Measurements from ENCODE around the gene CCR6.
A peak's percentile ranks its signal among the peaks of the same experiment; 100 is the strongest.

The CCR6 gene

DNA sequence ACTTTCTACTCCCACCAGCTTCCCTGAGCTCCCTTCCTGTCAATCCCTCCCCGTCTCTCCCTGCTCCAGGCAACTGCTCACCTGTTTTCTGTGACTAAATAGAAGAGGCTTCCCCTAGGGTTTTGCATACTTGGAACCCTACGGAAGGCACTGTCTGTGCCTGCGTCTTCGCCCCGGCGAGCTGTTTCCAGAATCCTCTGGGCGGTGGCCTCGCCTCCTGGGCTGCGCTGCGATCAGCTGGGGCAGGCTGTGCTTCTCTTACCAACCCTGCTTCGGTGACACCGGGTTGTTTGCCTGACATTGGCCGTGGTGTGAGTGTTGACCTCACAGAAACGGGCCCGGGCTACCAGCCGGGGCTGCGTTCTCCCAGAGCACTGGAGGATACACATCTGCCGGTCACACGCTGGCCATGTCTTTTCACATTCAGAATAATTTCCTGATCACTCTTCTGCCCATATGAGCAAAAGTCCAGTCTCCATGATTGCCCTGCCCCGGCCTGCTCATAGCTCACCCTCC, 29.4 kb upstream of the CCR6 start:
- peak overlapping the region; percentile 23 for H3K4me3 Mint-ChIP-seq
- no peaks in the 10 kb centered on the region for H3K9me3 Mint-ChIP-seq
- no peaks in the 10 kb centered on the region for H3K36me3 Mint-ChIP-seq (ENCODE audit: low read depth)
- H3K27me3 Mint-ChIP-seq, result peaks cover 7% of the 10 kb centered on the region
- intact Hi-C loops (cut with micrococcal nuclease), result loop anchor here (5.0 to 10.0 kb wide), 2 partner anchors 99 to 136 kb away; partner anchors contain the start of genes CEP43 and RNASET2
- peak overlapping the region; percentile 88 for H3K27ac Mint-ChIP-seq
- peaks cover 66% of the 10 kb centered on the region for H3K4me1 Mint-ChIP-seq (ENCODE audit: low read depth)

DNA sequence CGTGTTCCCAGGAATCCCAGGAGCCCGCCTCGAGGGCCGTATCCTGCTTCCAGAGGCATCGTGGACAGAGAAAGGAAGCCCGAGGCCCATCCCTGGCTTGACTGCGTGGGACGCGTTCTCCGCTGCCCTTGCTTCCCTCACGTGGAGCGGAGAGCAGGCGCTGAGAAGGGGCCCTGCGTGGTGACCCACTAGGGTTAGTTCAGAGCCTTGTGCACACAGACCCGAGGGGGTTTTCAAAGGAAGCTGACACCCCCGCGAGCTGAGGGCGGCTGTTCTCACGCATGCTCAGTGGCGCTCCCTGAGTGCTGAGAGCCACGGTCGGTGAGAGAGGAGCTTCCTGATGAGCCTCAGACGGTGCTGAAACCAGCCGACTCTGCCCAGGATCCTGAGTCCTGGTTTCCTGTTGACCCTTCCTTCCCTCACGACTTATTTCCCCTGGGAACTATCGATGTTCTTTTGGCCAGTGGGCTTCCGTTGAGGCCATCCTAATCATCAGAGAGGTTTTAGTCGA, 28.9 kb upstream of the CCR6 start:
- Mint-ChIP-seq H3K27ac (peak overlapping the region; percentile 88), H3K9me3 (no peaks in the 10 kb centered on the region), H3K36me3 (ENCODE audit: low read depth) (no peaks in the 10 kb centered on the region), H3K27me3 (peaks cover 7% of the 10 kb centered on the region), H3K4me1 (ENCODE audit: low read depth) (peaks cover 71% of the 10 kb centered on the region), H3K4me3 (peak overlapping the region; percentile 23)
- intact Hi-C loops (cut with micrococcal nuclease), result loop anchor here (5.0 to 10.0 kb wide), 2 partner anchors 99 to 137 kb away; partner anchors contain the start of genes CEP43 and RNASET2

DNA sequence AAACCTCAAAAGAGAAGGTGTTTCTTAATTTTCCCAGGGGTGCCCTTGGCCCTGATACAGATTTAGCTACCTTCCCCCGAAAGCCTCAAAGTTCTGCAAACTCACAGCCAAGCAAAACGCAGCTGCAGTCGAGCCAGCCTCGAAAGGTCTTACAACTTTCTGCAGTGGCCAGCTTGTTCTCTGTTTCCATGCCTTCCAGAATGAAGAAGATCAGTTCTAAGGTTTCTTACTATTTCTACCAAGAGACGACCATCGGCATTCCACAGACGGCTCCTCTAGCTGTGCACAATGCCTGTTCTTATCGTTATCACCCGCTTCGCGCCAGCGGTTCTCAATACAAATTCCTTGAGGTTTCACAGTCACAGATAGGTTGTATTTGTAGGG, 28.5 kb upstream of the CCR6 start:
- H3K36me3 Mint-ChIP-seq (ENCODE audit: low read depth), result no peaks in the 10 kb centered on the region
- no peak overlapping the region for H3K4me3 Mint-ChIP-seq
- H3K4me1 Mint-ChIP-seq (ENCODE audit: low read depth), result peaks cover 71% of the 10 kb centered on the region
- H3K27ac Mint-ChIP-seq, result peak overlapping the region; percentile 88
- H3K9me3 Mint-ChIP-seq, result no peaks in the 10 kb centered on the region
- H3K27me3 Mint-ChIP-seq, result peaks cover 7% of the 10 kb centered on the region
- intact Hi-C loops (cut with micrococcal nuclease), result loop anchor here (5.0 to 10.0 kb wide), 2 partner anchors 100 to 137 kb away; partner anchors contain the start of genes CEP43 and RNASET2

DNA sequence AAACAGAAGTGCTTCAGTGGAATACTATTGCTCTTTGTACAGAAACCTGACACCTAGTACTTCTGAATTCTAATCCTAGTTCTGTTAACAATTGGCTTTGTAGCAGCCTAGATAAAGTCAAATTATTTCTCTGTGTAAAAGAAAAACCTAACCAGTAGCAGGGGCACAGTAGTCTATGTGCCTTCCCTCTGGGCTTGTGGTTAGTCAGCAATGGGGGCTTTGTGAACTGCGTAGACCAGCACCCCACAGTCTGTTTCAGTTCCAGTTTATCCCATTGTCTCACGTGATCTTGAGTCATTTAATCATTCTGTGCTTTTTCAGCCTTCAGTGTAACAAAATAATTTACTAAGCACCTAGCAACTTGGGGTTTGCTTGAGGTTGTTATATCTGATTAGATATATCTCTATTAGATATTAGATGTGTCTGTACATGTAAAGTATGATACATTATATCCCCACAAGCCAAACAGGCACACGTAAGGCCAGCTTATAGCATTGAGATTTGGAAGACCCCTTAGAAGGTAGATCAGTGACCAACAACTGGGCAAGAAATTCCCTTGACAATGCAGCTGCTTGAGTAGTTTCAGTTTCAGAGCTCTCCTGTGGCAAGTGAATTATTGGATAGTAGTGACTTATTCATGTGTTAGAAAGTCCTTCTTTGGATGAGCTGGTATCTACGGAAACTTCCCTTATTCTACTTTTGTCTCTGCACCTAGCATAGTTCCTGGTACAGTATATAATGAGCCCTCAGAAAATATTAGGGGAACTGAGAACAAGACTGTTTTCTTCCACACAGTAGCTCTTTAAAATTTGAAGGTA, 27.9 kb upstream of the CCR6 start:
- Mint-ChIP-seq H3K4me3 (no peak overlapping the region), H3K36me3 (ENCODE audit: low read depth) (no peaks in the 10 kb centered on the region), H3K4me1 (ENCODE audit: low read depth) (peaks cover 71% of the 10 kb centered on the region), H3K27me3 (peaks cover 7% of the 10 kb centered on the region), H3K27ac (peak overlapping the region; percentile 88), H3K9me3 (no peaks in the 10 kb centered on the region)
- intact Hi-C loops (cut with micrococcal nuclease), result loop anchor here (5.0 to 10.0 kb wide), 2 partner anchors 100 to 138 kb away; partner anchors contain the start of genes CEP43 and RNASET2

DNA sequence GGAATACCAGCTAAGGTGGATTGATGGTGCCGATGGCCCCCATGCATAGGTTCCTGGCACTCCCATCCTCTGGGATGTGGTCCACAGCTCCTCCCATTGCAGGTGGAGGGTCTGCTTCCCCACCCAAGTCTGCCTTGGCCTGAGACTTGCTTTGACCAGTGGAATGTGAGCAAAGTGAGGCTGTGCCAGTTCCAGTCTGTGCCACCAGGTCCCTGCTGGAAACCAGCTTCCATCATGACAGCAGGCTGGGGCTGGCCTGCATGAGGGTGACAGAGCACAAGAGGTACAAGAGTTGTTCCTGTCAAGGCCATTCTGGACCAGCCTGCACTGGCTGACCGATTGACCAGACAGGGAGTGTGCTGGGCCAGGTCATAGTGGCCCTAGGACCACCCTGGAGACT, 27.0 kb upstream of the CCR6 start:
- Mint-ChIP-seq H3K27ac (peak overlapping the region; percentile 88), H3K4me1 (ENCODE audit: low read depth) (peaks cover 67% of the 10 kb centered on the region), H3K4me3 (no peak overlapping the region), H3K27me3 (peaks cover 7% of the 10 kb centered on the region), H3K9me3 (no peaks in the 10 kb centered on the region), H3K36me3 (ENCODE audit: low read depth) (no peaks in the 10 kb centered on the region)
- intact Hi-C loops (cut with micrococcal nuclease), result loop anchor here (10.0 kb wide), 1 partner anchor 101 kb away; the partner anchor contains the start of gene CEP43

DNA sequence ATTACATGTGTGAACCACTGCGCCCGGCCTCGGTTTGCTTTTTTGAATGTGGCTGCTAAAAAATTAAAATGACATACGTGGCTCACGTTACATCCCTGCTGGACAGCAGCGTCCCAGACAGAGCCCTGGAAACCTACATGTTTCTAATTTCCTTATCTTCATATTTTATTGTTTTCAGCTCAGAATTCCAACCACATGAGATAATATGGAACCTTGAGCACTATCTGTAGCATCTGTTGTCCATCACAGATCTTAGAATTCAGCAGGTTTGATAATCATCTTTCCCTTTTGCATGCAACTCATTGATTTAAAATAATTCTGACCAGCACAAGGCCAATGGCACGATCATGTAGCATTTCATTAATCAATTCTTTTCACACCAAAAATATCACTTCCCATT, 25.9 kb upstream of the CCR6 start:
- peaks cover 56% of the 10 kb centered on the region for H3K4me1 Mint-ChIP-seq (ENCODE audit: low read depth)
- intact Hi-C loops (cut with micrococcal nuclease), result loop anchor here (10.0 kb wide), 1 partner anchor 102 kb away; the partner anchor contains the start of gene CEP43
- H3K9me3 Mint-ChIP-seq, result no peaks in the 10 kb centered on the region
- H3K27ac Mint-ChIP-seq, result no peak overlapping the region
- no peaks in the 10 kb centered on the region for H3K36me3 Mint-ChIP-seq (ENCODE audit: low read depth)
- H3K27me3 Mint-ChIP-seq, result peaks cover 4% of the 10 kb centered on the region
- H3K4me3 Mint-ChIP-seq, result no peak overlapping the region

DNA sequence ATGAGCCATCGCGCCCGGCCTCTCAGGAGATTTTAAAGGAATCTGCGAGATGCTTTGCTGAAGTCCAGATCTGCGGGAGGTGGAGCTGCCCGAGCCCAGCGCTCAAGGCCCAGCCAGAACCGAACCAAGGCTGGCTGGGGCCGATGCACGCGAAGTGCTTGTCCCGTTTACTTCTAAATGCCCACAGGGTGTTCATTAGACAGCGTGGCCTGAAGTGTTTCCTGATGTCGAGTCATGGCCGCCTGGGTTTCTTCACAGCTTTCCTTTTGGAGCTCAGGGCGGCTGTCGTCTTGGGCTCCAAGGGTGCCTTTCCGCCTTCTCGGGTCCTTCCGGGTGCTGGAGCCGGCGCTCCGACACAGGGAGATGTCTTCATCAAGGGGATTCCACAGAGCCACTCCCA, 25.1 kb upstream of the CCR6 start:
- intact Hi-C loops (cut with micrococcal nuclease), result loop anchor here (10.0 kb wide), 1 partner anchor 103 kb away; the partner anchor contains the start of gene CEP43
- Mint-ChIP-seq H3K27me3 (peaks cover 4% of the 10 kb centered on the region), H3K9me3 (no peaks in the 10 kb centered on the region), H3K4me3 (no peak overlapping the region), H3K27ac (no peak overlapping the region), H3K4me1 (ENCODE audit: low read depth) (peaks cover 49% of the 10 kb centered on the region), H3K36me3 (ENCODE audit: low read depth) (no peaks in the 10 kb centered on the region)

DNA sequence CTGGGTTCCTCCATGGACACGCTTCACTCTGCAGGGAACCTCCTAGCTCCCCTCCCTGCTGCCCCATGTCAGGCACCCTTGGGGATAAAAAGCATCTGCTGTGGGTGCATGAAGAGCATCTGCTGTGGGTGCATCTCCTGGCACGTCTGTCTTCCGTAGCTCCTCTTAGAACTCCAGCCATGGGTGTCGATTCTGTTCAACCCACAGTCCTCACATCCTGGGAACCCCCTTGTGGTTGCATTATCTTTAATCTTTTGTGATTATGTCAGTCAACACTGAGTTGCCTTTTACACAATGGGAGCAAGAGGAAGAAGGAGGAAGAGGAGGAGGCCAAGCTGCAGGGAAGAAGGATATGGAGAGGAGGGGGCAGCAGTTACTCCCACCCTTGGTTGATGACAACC, 24.1 kb upstream of the CCR6 start:
- Mint-ChIP-seq H3K27me3 (peaks cover 1% of the 10 kb centered on the region), H3K36me3 (ENCODE audit: low read depth) (no peaks in the 10 kb centered on the region), H3K4me1 (ENCODE audit: low read depth) (peaks cover 47% of the 10 kb centered on the region), H3K27ac (no peak overlapping the region), H3K9me3 (no peaks in the 10 kb centered on the region), H3K4me3 (no peak overlapping the region)
- intact Hi-C loops (cut with micrococcal nuclease), result loop anchor here (10.0 kb wide), 1 partner anchor 104 kb away; the partner anchor contains the start of gene CEP43

DNA sequence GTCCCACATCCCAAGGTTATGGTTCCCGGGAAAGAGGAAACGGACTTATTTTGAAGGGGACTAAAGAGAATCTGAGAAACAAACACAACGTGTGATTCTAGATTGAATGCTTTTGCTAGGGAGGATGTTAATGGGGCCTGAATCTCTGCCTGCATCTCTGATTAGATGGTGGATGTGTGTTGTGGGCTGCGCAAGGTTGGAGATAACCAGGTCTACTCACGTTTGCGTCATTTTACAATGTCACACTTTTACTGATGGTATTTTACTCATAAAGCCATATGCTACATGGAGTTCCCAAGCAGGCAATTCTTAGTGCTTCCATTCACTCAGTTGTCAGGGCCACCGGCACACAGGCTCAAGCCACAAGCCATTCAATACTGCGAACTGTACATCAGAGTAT, 23.2 kb upstream of the CCR6 start:
- H3K4me3 Mint-ChIP-seq, result no peak overlapping the region
- no peak overlapping the region for H3K27ac Mint-ChIP-seq
- H3K36me3 Mint-ChIP-seq (ENCODE audit: low read depth), result no peaks in the 10 kb centered on the region
- intact Hi-C loops (cut with micrococcal nuclease), result loop anchor here (10.0 kb wide), 1 partner anchor 105 kb away; the partner anchor contains the start of gene CEP43
- no peaks in the 10 kb centered on the region for H3K9me3 Mint-ChIP-seq
- H3K4me1 Mint-ChIP-seq (ENCODE audit: low read depth), result peaks cover 38% of the 10 kb centered on the region
- no peaks in the 10 kb centered on the region for H3K27me3 Mint-ChIP-seq

DNA sequence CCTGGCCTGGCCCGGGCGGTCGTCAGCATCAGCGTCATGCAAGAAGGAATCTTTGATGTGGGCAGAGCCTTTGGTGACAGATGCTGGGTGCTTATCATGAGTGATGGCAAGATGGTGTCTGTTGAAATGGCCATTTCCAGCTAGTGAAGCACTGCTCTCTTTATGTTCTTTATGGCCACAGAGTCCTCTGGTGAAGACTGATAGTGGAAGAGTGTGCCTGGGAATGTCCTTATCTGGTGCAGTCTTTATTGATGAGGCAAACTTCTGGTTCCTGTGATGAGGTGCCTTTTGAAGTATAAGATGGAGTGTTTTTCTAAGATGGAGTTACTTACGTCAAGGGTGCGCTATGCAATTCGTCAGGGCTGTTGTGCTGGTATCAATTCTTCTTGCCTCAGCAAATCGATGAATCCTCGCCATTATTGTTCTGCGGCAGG, 22.6 kb upstream of the CCR6 start:
- intact Hi-C loops (cut with micrococcal nuclease), result no loop called here
- Mint-ChIP-seq H3K4me1 (ENCODE audit: low read depth) (peaks cover 38% of the 10 kb centered on the region), H3K9me3 (no peaks in the 10 kb centered on the region), H3K27ac (no peak overlapping the region), H3K27me3 (no peaks in the 10 kb centered on the region), H3K36me3 (ENCODE audit: low read depth) (no peaks in the 10 kb centered on the region), H3K4me3 (no peak overlapping the region)

DNA sequence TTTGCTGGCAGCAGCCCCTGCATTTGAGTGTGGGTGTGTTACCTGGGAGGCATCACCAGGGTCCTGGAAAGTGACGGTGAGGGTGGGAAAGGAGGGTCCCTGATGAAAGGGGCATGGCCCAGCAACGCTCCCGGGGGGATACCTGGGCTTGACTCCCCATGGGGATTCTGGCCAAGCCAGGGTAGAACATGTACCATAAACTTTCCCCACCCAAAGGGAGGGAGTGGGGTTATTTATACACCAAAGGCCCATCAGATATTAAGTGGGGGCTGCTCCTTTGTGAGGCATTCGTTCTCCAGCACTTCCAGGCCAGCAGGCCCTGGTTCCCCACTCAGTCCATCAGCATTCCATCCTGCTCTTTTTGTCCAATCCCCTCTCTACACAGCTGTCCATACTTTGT, 20.6 kb upstream of the CCR6 start:
- Mint-ChIP-seq H3K27me3 (no peaks in the 10 kb centered on the region), H3K36me3 (ENCODE audit: low read depth) (no peaks in the 10 kb centered on the region), H3K4me1 (ENCODE audit: low read depth) (peaks cover 31% of the 10 kb centered on the region), H3K4me3 (no peak overlapping the region), H3K27ac (no peak overlapping the region), H3K9me3 (no peaks in the 10 kb centered on the region)
- intact Hi-C loops (cut with micrococcal nuclease), result no loop called here

DNA sequence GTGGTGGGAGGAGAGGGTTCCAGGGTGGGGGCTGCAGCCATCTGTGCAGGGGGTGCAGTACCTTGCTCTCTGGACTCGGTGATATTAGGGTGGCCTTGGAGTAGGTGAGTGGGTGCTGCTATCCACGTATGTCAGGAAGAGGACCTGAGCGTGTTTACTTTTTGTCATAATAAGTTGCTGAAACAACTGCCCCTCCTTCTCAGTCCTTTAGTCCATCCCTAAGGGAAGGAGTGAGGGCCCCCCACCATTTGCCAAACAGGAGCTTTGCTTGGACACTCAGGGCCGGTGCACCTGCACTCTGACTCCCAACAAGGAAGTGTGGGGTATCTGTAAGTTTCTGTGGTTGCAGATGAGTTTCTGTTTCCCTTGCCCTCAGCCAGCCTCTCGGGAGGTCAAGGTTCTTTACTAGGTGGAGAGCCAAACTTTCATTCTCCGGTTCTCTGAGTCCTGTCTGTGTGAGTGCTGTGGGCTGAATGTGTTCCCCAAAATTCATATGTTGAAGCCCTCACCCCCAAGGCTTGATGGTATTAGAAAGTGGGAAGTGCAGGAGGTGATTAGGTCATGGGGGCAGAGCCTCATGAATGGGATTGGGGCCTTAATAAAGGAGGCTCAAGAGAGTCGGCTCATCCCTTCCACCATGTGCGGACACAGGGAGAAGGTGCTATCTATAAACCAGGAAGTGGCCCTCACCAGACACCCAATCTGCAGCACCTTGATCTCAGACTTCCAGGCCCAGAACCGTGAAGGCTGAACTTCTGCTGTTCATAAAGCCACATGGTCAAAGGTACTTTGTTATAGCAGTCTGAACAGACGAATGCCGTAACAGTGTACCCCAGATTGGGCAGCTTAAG, 19.6 kb upstream of the CCR6 start:
- H3K27ac Mint-ChIP-seq, result no peak overlapping the region
- H3K4me1 Mint-ChIP-seq (ENCODE audit: low read depth), result peaks cover 31% of the 10 kb centered on the region
- intact Hi-C loops (cut with micrococcal nuclease), result no loop called here
- no peak overlapping the region for H3K4me3 Mint-ChIP-seq
- H3K9me3 Mint-ChIP-seq, result no peaks in the 10 kb centered on the region
- no peaks in the 10 kb centered on the region for H3K36me3 Mint-ChIP-seq (ENCODE audit: low read depth)
- peaks cover 2% of the 10 kb centered on the region for H3K27me3 Mint-ChIP-seq

DNA sequence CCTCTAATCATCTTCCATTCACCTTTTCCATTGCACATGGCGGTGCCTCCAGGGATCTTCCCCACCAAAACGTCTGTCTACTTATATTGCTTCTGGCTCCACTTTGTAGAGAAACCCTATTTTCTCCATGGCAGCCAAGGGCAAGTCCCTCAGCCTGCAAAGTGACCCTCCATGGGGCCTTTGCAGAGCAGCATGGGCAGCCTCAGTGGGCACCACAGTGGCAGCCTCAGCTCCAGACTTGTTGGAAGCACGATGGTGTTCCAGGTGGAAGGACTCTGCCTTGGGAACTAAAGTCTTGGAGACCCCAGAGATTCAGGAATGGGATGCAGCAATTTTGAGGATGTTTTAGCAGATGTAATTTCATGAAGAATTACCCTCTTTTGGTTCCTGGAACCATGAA, 18.5 kb upstream of the CCR6 start:
- Mint-ChIP-seq H3K27ac (no peak overlapping the region), H3K4me3 (no peak overlapping the region), H3K27me3 (peaks cover 2% of the 10 kb centered on the region), H3K9me3 (no peaks in the 10 kb centered on the region), H3K4me1 (ENCODE audit: low read depth) (peaks cover 20% of the 10 kb centered on the region), H3K36me3 (ENCODE audit: low read depth) (no peaks in the 10 kb centered on the region)
- intact Hi-C loops (cut with micrococcal nuclease), result no loop called here
